ENCODE results near the gene PMEL. TPM values are rescaled to one million over a fixed set of nuclear protein-coding genes. Genes with fewer than 3 reads are reported as not detected.

The PMEL gene
- total RNA-seq, 1 donor from 2014 or later: 4.9 TPM

- DNase-seq: peak; percentile 80
- no peak for TF ChIP-seq CTCF (IDR thresholded peaks at IDR 0.05)
- Histone ChIP-seq H3K27me3 (no peaks in the 10 kb centered on the region), H3K4me3 (peak overlapping the region; percentile 77), H3K27ac (peak overlapping the region; percentile 55), H3K4me1 (peaks cover 45% of the 10 kb centered on the region), H3K9me3 (no peaks in the 10 kb centered on the region), H3K36me3 (no peaks in the 10 kb centered on the region)
- intact Hi-C loops (cut with DNase I): no loop called here
- peak; percentile 32 for ATAC-seq
Measured at GRCh38 chr12:55931780-55932550, 33.9 kb downstream of the PMEL start.

GRCh38 chr12:55931317-55931779, 34.5 kb downstream of the PMEL start:
- intact Hi-C loops (cut with DNase I): no loop called here
- no peak for TF ChIP-seq CTCF (IDR thresholded peaks at IDR 0.05)
- Histone ChIP-seq H3K36me3 (no peaks in the 10 kb centered on the region), H3K27ac (peak overlapping the region; percentile 55), H3K27me3 (no peaks in the 10 kb centered on the region), H3K9me3 (no peaks in the 10 kb centered on the region), H3K4me3 (peak overlapping the region; percentile 77), H3K4me1 (peaks cover 46% of the 10 kb centered on the region)
- DNase-seq: no peak
- ATAC-seq: no peak

- no peaks in the 10 kb centered on the region for H3K9me3 ChIP-seq
- peak within 1 kb of the TSS; percentile 61 for H3K27ac ChIP-seq
- peak; percentile 59 for TF ChIP-seq CTCF (IDR thresholded peaks at IDR 0.05)
- peaks cover 50% of the 10 kb centered on the region for H3K4me1 ChIP-seq
- intact Hi-C loops (cut with DNase I): no loop called here
- H3K36me3 ChIP-seq: no peaks in the 10 kb centered on the region
- ATAC-seq (peak; percentile 2), DNase-seq (no peak)
- H3K27me3 ChIP-seq: no peaks in the 10 kb centered on the region
- peak within 1 kb of the TSS; percentile 77 for H3K4me3 ChIP-seq
Measured at GRCh38 chr12:55930771-55931316, 35.0 kb downstream of the PMEL start, which contains the start of gene DGKA. DGKA (plus strand) TSS chr12:55931162; CDS start chr12:55936504, 5,342 bp downstream.

GRCh38 chr12:55929306-55929791, 36.5 kb downstream of the PMEL start:
- H3K27ac ChIP-seq: peak overlapping the region; percentile 98

More at GRCh38 chr12:55929306-55929791, 36.5 kb downstream of the PMEL start:
- H3K4me1 ChIP-seq: peaks cover 50% of the 10 kb centered on the region
- no peaks in the 10 kb centered on the region for H3K36me3 ChIP-seq
- H3K27me3 ChIP-seq: no peaks in the 10 kb centered on the region
- TF ChIP-seq CTCF (IDR thresholded peaks at IDR 0.05): no peak
- intact Hi-C loops (cut with DNase I): loop anchor here (10.0 kb wide), 1 partner anchor 95 kb away; no protein-coding TSS in a partner anchor
- H3K4me3 ChIP-seq: no peak overlapping the region
- no peaks in the 10 kb centered on the region for H3K9me3 ChIP-seq
- DNase-seq (no peak), ATAC-seq (no peak)

Data from upper lobe of right lung (tissue), 1 donor.